Thyroid gland (tissue), 4 donors: ENCODE measurements around the gene CD226. TPM values are rescaled to one million over a fixed set of nuclear protein-coding genes. Genes with fewer than 3 reads are reported as not detected.
"Not testable (repeated sequence)": the region's sequence is repeated elsewhere in the genome, so short reads cannot be mapped to it uniquely, and the experiment has no call there.

Experiments used
- DNase-seq, 2 donors: peaks; one replicate each; pipeline ENCODE4 v3.0.0-alpha.2; 2019
- H3K27ac ChIP-seq, 3 donors: fragments of 200-600 bp; sonication (generic); 1 replicate in 2 of 3; 2 replicates in 1 of 3; pipeline ENCODE4 v1.5.1; 2016 to 2019; ENCODE audit warnings: mild to moderate bottlenecking in 1 of 3, moderate library complexity in 1 of 3
- H3K27me3 ChIP-seq: fragments of 200-600 bp; sonication (generic); one replicate; pipeline ENCODE4 v1.5.1; 2019
- H3K36me3 ChIP-seq, 2 donors: fragments of 200-600 bp; sonication (generic); one replicate each; pipeline ENCODE4 v1.5.1; 2016 to 2019
- H3K4me1 ChIP-seq, 2 donors: fragments of 200-600 bp; sonication (generic); one replicate each; pipeline ENCODE4 v1.5.1; 2017 to 2019
- H3K4me3 ChIP-seq, 3 donors: fragments of 200-600 bp; sonication (generic); replicated peaks in 1 of 3; 1 replicate in 2 of 3; 2 replicates in 1 of 3; pipeline ENCODE4 v1.5.1; 2016; ENCODE audit warnings: mild to moderate bottlenecking in 1 of 3
- H3K9me3 ChIP-seq: fragments of 200-600 bp; sonication (generic); one replicate; pipeline ENCODE4 v1.5.1; 2017
- POLR2A ChIP-seq, 2 donors: fragments of 450-650 bp; IDR thresholded peaks; one replicate each; pipeline ENCODE4 v1.6.1; 2017; ENCODE audit warnings: antibody characterized with exemption in 2 of 2, mild to moderate bottlenecking in 2 of 2, moderate library complexity in 1 of 2
- WGBS, 2 donors: methylation state at CpG; one replicate each; pipeline ENCODE4 v1.1.5; 2017; 5-methylcytosine and 5-hydroxymethylcytosine counted together
- intact Hi-C: fragments of 100-400 bp; cut with DNase I; formaldehyde crosslinking; loops from one replicate; pipeline ENCODE4 v1.15.1; 2023
- total RNA-seq, 4 donors: library from RNA; depleted of rRNA; stranded (reverse); fragments of >200 nt; gene quantifications; one replicate each; pipeline ENCODE4 v1.2.3, GENCODE V29; 2016
- TF ChIP-seq, protein P1 (sequence below), 6 experiments: fragments of 200-600 bp in 3 of 6; fragments of 450-650 bp in 3 of 6; sonication (generic) in 3 of 6; IDR thresholded peaks; one replicate each; pipeline ENCODE4 v1.5.1; 2016 to 2019; ENCODE audit warnings: antibody characterized with exemption in 6 of 6, mild to moderate bottlenecking in 2 of 6, inconsistent platforms in 1 of 6, moderate library complexity in 1 of 6

The CD226 gene
- total RNA-seq, 4 donors from 2014 or later, result 0.98 to 5.6 (median 2.5) TPM

DNA sequence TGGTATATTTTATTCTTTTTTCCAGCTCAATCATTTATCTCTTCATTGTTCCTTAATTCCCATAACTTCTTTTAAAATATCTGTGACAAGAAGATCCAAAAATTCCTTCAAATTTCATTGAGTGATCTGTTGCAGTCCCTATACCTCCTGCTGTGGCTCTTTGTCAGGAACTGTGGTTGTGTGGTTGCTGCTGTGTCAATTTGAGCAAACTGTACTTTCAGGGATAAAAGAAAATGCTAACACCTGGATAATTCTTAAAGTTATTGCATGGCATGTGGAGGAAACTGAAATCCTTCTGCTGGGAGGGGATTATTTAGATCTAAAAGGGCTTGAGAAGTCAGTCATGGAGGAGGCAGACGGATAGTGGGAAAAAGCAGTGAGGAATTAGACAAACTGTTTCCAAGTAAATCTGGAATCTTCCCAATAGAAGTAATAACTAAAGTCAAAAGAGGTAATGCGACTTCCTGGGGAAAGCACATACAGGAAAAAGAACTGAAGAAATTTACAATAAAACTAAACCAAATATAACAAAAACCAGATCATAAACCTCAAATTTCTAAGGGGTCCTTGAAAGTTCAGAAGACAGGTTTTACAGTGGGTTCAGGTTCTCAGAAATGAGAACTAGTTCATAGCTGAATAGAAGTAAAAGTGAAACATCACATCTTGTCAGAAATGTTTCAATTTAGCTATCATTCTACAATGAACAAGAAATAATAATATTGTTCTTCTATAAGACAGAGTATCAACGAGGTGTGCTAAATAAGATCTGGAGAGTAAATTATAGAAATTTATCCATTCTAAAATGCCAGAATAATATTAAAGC lies 33.5 kb upstream of the CD226 start:
- TF ChIP-seq, protein P1, sequence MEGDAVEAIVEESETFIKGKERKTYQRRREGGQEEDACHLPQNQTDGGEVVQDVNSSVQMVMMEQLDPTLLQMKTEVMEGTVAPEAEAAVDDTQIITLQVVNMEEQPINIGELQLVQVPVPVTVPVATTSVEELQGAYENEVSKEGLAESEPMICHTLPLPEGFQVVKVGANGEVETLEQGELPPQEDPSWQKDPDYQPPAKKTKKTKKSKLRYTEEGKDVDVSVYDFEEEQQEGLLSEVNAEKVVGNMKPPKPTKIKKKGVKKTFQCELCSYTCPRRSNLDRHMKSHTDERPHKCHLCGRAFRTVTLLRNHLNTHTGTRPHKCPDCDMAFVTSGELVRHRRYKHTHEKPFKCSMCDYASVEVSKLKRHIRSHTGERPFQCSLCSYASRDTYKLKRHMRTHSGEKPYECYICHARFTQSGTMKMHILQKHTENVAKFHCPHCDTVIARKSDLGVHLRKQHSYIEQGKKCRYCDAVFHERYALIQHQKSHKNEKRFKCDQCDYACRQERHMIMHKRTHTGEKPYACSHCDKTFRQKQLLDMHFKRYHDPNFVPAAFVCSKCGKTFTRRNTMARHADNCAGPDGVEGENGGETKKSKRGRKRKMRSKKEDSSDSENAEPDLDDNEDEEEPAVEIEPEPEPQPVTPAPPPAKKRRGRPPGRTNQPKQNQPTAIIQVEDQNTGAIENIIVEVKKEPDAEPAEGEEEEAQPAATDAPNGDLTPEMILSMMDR (IDR thresholded peaks at IDR 0.05), result no peak
- no peak for TF ChIP-seq POLR2A (IDR thresholded peaks at IDR 0.05)
- Histone ChIP-seq H3K4me3 (no peak overlapping the region), H3K27ac (peak overlapping the region in 1 of 3 donors; percentile 7), H3K36me3 (no peaks in the 10 kb centered on the region), H3K9me3 (no peaks in the 10 kb centered on the region), H3K27me3 (no peaks in the 10 kb centered on the region), H3K4me1 (peaks cover 0 to 12% of the 10 kb centered on the region in 2 donors)
- no peak for DNase-seq
- WGBS, 2 donors, result 49 to 54% methylated on average over 3 of the region's 3 CpGs
- intact Hi-C loops, result no loop called here

DNA sequence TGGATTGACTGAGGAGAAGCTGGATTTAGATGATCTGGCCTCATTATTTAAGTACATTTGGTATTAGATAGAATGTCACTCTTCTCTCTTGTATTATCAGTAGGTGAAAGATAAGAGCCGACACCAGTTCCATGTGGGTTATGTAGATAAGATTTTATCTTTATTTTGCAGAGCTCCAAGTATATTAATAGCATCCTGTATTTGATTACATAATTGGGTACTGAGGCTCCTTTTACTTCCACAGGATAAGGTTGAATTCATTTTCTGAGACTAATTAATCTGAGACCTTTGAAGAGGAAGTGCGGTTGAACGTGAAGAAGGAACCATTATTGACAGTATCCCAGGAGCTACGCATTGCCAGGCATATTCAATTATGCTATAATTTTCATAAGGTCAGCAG lies 32.8 kb upstream of the CD226 start:
- intact Hi-C loops, result no loop called here
- no peak for DNase-seq
- no peak for TF ChIP-seq POLR2A (IDR thresholded peaks at IDR 0.05)
- no peak overlapping the region for H3K27ac ChIP-seq
- no peaks in the 10 kb centered on the region for H3K36me3 ChIP-seq
- 83 to 86% methylated on average over 4 of the region's 4 CpGs for WGBS, 2 donors
- no peak overlapping the region for H3K4me3 ChIP-seq
- H3K27me3 ChIP-seq, result no peaks in the 10 kb centered on the region
- H3K9me3 ChIP-seq, result no peaks in the 10 kb centered on the region
- H3K4me1 ChIP-seq, result peaks cover 0 to 12% of the 10 kb centered on the region in 2 donors

DNA sequence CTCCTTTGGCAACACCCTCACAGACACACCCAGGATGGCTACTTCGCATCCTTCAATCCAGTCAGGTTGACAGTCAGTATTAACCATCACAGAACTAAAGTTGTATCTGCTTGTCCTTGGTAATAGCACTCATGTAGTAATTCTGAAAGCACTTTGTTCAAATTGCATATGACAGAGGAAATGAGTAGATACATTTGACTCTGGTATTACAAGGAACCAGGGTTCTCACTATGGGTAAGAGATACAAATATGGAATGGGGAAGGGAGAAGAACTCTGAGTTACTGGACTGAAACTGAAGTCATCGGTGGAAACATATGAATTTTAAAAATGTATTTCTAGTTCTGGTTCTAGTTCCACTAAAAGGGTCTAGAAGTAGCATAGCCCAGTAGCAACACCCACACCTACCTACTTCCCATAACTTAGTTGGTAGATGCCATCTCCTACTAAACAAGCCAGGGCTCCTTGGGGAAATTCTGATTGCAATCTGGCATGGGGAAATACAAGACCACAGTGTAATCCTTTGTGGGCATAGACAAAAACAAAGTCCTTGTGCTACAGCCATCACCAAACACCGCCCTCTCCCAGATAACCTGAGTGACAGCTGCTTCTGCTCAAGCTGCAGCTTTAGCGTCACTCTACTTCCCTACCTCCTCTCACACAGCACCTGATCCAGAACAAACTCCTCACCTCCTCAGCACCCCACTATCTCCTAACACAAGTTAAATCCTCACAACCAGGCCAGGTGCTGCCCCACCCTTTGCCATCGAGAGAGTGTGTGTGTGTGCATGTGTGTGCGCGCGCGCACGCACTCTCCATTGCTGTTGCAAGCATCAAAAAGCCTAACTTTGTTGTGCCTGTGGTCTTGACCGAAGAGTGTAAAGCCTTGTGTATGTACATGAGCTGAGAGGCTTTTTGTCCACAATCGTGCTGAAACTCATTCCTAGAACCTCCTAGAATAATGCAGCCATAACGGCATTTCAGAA lies 31.4 kb upstream of the CD226 start:
- no peak for DNase-seq
- TF ChIP-seq, protein P1 (IDR thresholded peaks at IDR 0.05), result no peak
- Histone ChIP-seq H3K36me3 (no peaks in the 10 kb centered on the region), H3K9me3 (no peaks in the 10 kb centered on the region), H3K4me1 (peaks cover 0 to 12% of the 10 kb centered on the region in 2 donors), H3K4me3 (no peak overlapping the region), H3K27me3 (no peaks in the 10 kb centered on the region), H3K27ac (no peak overlapping the region)
- intact Hi-C loops, result no loop called here
- WGBS, 2 donors, result 88 to 90% methylated on average over 13 of the region's 13 CpGs

DNA sequence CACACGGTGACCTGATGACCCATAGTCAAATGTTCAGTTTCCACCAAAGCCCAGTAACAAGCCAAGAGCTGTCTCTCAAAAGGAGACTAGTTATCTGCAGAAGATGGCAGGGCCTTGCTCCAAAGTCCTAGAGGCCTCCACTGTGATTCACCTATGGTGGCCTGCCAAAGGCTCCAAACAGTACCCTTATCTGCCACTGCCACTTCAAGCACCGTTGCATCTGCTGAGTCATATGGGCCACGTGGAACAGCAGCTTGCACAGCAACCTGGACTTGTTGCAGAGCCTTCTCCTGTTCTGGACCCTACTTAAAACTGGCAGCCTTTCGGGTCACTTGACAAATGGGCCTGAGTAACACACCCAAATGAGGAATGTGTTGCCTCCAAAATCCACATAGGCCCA lies 27.6 kb upstream of the CD226 start:
- 92 to 94% methylated on average over 1 to 4 of the region's 4 CpGs for WGBS, 2 donors
- DNase-seq, result not testable (repeated sequence)

DNA sequence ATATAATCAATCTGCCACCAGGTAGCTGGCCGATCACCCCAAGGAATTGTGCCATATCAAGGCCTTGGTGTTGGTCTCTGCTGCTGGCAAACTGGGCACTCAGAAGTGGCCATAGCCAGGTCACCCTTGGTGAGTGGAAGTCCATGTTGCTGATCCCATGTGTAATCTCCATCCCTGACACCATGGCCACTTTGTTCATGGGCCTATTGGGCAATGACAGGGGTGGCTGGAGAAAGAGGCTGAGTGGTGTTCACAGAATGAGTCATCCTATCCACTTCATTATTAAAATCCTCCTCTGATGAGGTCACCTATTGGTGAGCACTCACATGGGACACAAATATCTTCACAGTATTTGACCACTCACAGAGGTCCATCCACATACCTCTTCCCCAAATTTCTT lies 26.7 kb upstream of the CD226 start:
- no peak overlapping the region for H3K4me3 ChIP-seq
- H3K27me3 ChIP-seq, result no peaks in the 10 kb centered on the region
- H3K36me3 ChIP-seq, result no peaks in the 10 kb centered on the region
- no peak overlapping the region for H3K27ac ChIP-seq
- no peak for DNase-seq
- H3K4me1 ChIP-seq, result no peaks in the 10 kb centered on the region
- H3K9me3 ChIP-seq, result no peaks in the 10 kb centered on the region
- TF ChIP-seq POLR2A (IDR thresholded peaks at IDR 0.05), result no peak
- TF ChIP-seq, protein P1 (IDR thresholded peaks at IDR 0.05), result no peak
- WGBS, 2 donors, result 50 to 100% methylated on average over 1 of the region's 1 CpG
- intact Hi-C loops, result no loop called here

More for the DNA sequence above, 27.6 kb upstream of the CD226 start:
- H3K9me3 ChIP-seq, H3K4me1 ChIP-seq, H3K27ac ChIP-seq, H3K27me3 ChIP-seq, H3K36me3 ChIP-seq, intact Hi-C loops, H3K4me3 ChIP-seq: not testable (repeated sequence)
